Natural killer cell treated with Interleukin-12 subunit alpha and Interleukin-12 subunit beta and Interleukin-15 and Interleukin-18, amount 100 ng/mL, for 72 hours (primary cell): ENCODE measurements around the gene PRB2. TPM values are rescaled to one million over a fixed set of nuclear protein-coding genes. Genes with fewer than 3 reads are reported as not detected.
"Not testable (repeated sequence)": the region's sequence is repeated elsewhere in the genome, so short reads cannot be mapped to it uniquely, and the experiment has no call there.

Source experiments
- ATAC-seq, 2 donors: fragments of 150-1000 bp; cut with Tn5 transposase in 1 of 2; sonication (Bioruptor Pico), chemical (Tn5 transposase) in 1 of 2; 2 replicates each; pipeline ENCODE4 v1.10.0; 2021
- DNase-seq: peaks from one replicate; pipeline ENCODE4 v3.0.0; 2022; ENCODE audit warnings: low spot score
- H3K27ac Mint-ChIP-seq, 2 donors: 1 replicate in 1 of 2; 2 replicates in 1 of 2; pipeline ENCODE4 v1.8.0; 2022; ENCODE audit warnings: mixed read lengths in 2 of 2, mild to moderate bottlenecking in 1 of 2, moderate library complexity in 1 of 2
- H3K27me3 Mint-ChIP-seq, 2 donors: 1 replicate in 1 of 2; 2 replicates in 1 of 2; pipeline ENCODE4 v1.8.0; 2022; ENCODE audit warnings: mixed read lengths in 2 of 2
- H3K36me3 Mint-ChIP-seq: one replicate; pipeline ENCODE4 v1.8.0; 2022; ENCODE audit warnings: mixed read lengths
- H3K4me1 Mint-ChIP-seq, 2 donors: 1 replicate in 1 of 2; 2 replicates in 1 of 2; pipeline ENCODE4 v1.8.0; 2022; ENCODE audit warnings: low read depth in 2 of 2, mixed read lengths in 2 of 2, mild to moderate bottlenecking in 1 of 2
- H3K4me3 Mint-ChIP-seq: one replicate; pipeline ENCODE4 v1.8.0; 2022; ENCODE audit warnings: mixed read lengths
- H3K9me3 Mint-ChIP-seq: 2 replicates; pipeline ENCODE4 v1.8.0; 2022; ENCODE audit warnings: mixed read lengths
- total RNA-seq, 2 donors: library from RNA; stranded (reverse); gene quantifications; one replicate each; pipeline ENCODE4 v1.2.3, GENCODE V29; 2022

PRB2 gene
- not detected for total RNA-seq

DNA sequence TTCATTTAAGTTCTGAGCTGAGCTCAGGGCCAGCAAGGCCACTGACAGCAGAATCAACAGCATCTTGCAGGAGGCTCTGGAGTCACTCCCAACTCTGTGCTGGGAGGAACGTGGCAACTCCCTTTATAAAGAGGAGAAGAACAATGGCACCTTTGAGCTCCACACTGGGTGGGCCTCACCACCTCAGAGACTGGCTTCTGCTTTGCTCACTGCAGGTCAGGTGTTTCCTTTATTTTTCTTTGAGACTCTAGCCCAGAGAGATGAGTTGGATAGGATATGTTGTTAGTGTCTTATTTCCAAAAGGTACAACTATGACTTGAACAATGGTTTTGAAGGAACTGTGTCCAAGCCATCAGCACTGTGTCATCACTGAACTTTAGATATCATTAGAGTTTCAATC lies at the start of gene PRB2:
TSS of gene PRB2 (minus strand) at position 101 of the 400 bp plus-strand sequence. CDS start at position 63, 38 bp downstream.
- ATAC-seq, H3K27me3 Mint-ChIP-seq, H3K4me1 Mint-ChIP-seq, H3K9me3 Mint-ChIP-seq, H3K27ac Mint-ChIP-seq, H3K4me3 Mint-ChIP-seq, DNase-seq, H3K36me3 Mint-ChIP-seq: not testable (repeated sequence)

DNA sequence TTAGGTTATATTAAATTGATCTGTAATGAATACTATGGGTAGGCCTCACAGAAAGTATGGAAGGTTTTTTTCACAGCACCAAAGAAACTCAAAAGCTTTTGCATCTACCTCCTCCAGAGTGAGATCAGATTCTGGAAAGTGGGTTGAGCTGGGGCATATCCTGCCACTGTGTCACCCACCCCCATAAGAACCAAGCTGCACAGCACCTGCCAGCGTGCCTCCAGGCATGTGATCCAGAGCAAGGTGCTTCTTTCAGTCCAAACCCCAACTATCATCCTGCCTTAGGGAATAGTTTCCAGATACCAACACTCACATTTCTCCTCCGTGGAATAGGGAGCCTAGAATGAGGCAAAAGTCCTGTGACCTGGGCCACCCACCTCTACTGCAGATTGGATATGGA lies 42.6 kb upstream of the PRB2 start:
- ATAC-seq, result no peak
- H3K27me3 Mint-ChIP-seq, result peaks cover 3% of the 10 kb centered on the region in 2 donors
- H3K36me3 Mint-ChIP-seq, result no peaks in the 10 kb centered on the region
- DNase-seq, result no peak
- no peaks in the 10 kb centered on the region for H3K9me3 Mint-ChIP-seq
- no peak overlapping the region for H3K4me3 Mint-ChIP-seq
- H3K27ac Mint-ChIP-seq, result no peak overlapping the region
- H3K4me1 Mint-ChIP-seq, result no peaks in the 10 kb centered on the region

DNA sequence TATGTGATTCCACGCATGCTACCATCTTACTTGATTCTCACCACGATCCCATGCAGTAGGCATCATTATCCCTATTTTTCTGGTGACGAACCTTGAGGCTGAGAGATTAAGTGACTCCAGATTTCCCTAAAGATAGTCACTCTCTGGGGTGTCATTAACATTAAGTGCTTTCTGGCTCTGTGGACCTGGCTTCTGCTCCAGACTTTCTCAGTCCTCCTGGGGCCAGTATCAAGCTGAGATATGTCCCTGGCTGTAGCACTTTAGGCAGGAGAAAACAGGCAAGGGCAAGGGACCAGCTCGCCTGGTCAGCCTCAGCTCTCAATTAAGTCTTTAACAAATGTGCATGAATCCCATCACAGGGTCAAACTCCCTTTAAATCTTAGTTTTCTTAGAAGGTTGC lies 38.3 kb upstream of the PRB2 start:
- peaks cover 6 to 7% of the 10 kb centered on the region in 2 donors for H3K27me3 Mint-ChIP-seq
- H3K27ac Mint-ChIP-seq, result no peak overlapping the region
- H3K9me3 Mint-ChIP-seq, result no peaks in the 10 kb centered on the region
- H3K4me3 Mint-ChIP-seq, result no peak overlapping the region
- no peaks in the 10 kb centered on the region for H3K36me3 Mint-ChIP-seq
- ATAC-seq, result no peak
- no peaks in the 10 kb centered on the region for H3K4me1 Mint-ChIP-seq
- DNase-seq, result no peak

DNA sequence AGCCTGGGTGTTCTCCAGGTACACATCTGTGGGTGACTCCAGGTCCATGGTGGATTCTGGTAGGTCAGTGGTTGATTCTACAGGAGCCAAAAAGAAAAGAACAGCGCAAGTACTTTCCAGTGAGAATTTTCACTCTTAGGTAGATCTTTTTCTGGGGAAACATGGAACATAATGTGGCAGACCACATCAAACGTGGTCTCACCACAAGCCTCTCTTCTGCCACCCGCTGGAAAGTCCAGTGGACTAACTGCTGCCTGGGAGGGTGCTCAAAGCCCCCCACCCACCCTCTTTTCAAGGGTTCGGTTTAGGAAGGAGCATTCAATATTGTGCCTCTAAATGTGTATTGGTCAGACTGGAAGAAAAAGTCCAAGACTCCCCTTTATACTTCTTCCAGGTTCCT lies 36.1 kb upstream of the PRB2 start:
- H3K4me1 Mint-ChIP-seq, result no peaks in the 10 kb centered on the region
- no peak for DNase-seq
- ATAC-seq, result no peak
- H3K36me3 Mint-ChIP-seq, result no peaks in the 10 kb centered on the region
- H3K4me3 Mint-ChIP-seq, result no peak overlapping the region
- H3K27me3 Mint-ChIP-seq, result peaks cover 13 to 18% of the 10 kb centered on the region in 2 donors
- no peaks in the 10 kb centered on the region for H3K9me3 Mint-ChIP-seq
- H3K27ac Mint-ChIP-seq, result no peak overlapping the region

DNA sequence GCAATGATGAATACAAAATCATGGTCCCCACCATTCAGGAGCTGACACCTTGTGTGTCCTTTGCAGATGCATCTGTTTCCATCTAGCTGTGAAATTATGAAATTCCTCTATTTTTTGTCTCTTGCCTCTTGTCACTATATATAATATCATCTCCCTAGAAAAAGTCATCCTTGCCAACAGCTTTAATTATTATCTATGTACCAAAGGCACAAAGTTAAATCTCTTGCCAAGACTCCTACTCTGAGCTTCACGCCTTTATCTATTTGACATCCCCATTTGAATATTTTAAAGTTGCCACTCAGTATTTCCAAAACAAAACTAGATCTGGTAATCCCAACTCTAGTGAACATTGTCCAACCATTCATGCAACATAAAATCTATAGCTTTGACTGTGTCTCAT lies 32.0 kb upstream of the PRB2 start:
- Mint-ChIP-seq H3K4me1 (no peaks in the 10 kb centered on the region), H3K9me3 (peaks cover 4% of the 10 kb centered on the region), H3K27me3 (peaks cover 14 to 24% of the 10 kb centered on the region in 2 donors), H3K36me3 (peaks cover 5% of the 10 kb centered on the region), H3K27ac (no peak overlapping the region), H3K4me3 (no peak overlapping the region)
- DNase-seq, result no peak
- ATAC-seq, result no peak

DNA sequence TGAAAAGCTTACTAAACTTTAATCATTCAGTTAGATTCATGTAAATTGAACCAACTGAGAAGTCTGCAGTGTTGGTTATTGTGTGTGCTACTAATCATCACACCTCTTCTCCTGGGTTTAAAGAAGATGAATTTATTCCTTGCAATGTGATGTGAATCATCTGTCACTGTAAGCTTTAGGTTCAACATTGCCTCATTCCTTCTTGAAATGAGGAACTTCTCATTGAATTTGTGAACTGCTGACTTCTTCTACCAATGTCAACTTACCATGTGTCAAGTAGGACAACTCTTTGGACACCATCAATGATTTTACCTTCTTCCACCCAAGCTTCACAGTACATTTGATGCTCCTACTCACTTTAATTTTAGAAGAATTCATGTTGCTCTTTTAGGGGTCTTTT lies 17.4 kb upstream of the PRB2 start:
- no peak for ATAC-seq
- Mint-ChIP-seq H3K4me1 (no peaks in the 10 kb centered on the region), H3K27me3 (peaks cover 6 to 7% of the 10 kb centered on the region in 2 donors), H3K4me3 (no peak overlapping the region), H3K9me3 (peaks cover 20% of the 10 kb centered on the region), H3K27ac (no peak overlapping the region), H3K36me3 (peaks cover 11% of the 10 kb centered on the region)
- no peak for DNase-seq

DNA sequence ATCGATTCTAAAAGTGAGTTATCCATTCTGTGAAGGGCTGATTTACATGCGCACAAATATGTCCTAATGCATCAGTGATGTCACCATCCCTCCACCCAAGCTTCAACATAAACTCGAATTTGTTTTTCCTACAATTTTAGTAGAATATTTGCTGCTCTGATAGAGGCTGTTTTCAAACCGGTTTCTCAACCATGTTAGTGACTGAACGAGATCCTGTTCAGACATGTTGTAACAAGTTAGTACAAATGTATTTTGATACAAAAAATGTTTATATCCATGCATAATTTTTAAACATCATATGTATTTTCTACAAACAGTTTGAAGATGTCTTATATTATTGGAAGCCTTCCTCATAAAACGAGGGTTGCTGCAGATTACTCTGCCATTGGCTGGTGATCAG lies 12.7 kb upstream of the PRB2 start:
- ATAC-seq (no peak), DNase-seq (no peak)
- Mint-ChIP-seq H3K9me3 (peaks cover 11% of the 10 kb centered on the region), H3K27ac (no peak overlapping the region), H3K27me3 (peaks cover 6% of the 10 kb centered on the region in 2 donors), H3K4me1 (no peaks in the 10 kb centered on the region), H3K36me3 (peaks cover 11% of the 10 kb centered on the region), H3K4me3 (no peak overlapping the region)

DNA sequence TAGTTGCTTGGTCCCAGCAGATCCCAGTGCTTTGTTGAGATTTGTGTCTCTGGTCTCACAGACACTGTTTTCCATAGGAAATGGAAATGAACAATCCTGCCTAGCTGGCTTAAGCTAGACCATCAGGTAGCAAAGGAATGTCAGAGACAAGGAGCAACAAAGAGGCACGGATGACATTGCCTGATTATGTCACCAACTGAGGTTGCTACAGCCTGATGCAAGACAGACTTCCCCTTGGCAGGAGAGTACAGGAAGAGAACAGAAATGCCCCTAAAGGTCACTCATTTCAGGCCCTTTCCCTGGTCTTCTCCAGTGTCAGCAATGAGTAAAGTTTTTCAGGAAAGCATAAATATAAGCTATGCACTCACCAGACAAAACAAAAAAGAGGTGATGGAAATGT lies 2.0 kb upstream of the PRB2 start:
- Mint-ChIP-seq H3K27me3 (no peaks in the 10 kb centered on the region), H3K4me1 (no peaks in the 10 kb centered on the region), H3K27ac (no peak overlapping the region), H3K9me3 (no peaks in the 10 kb centered on the region), H3K36me3 (no peaks in the 10 kb centered on the region), H3K4me3 (no peak overlapping the region)
- DNase-seq (no peak), ATAC-seq (no peak)

DNA sequence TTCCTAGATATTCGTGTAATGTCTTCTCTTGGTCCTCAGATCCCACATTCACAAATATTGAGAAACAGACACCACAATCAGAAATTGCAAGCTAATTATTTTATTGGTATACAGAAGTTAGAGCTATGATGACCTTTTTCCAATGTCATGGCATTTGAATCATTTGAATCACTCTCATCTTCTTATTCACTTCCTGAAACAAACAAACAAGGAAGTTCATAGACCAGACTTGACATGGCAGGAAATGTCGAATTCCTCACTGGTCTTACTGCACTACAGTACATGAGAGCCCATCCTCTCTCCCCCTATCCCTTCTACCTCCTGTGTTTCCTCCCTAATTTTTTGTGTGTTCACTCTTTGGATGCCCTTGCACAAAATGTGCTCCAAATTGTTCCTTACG lies 3.9 kb downstream of the PRB2 start:
- DNase-seq, ATAC-seq, H3K27me3 Mint-ChIP-seq, H3K9me3 Mint-ChIP-seq, H3K4me1 Mint-ChIP-seq, H3K4me3 Mint-ChIP-seq, H3K36me3 Mint-ChIP-seq, H3K27ac Mint-ChIP-seq: not testable (repeated sequence)

DNA sequence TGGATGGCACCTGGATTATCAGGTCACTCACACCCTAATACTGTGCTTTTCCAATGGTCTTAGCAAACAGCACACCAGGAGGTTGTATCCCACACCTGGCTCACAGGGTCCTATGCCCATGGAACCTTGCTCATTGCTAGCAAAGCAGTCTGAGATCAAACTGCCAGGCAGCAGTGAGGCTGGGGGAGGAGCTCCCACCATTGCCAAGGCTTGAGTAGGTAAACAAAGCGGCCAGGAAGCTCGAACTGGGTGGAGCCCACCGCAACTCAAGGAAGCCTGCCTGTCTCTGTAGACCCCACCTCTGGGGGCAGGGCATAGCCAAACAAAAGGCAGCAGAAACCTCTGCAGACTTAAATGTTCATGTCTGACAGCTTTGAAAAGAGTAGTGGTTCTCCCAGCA lies 17.9 kb downstream of the PRB2 start:
- peaks cover 25% of the 10 kb centered on the region for H3K36me3 Mint-ChIP-seq
- not testable (repeated sequence) for H3K27me3 Mint-ChIP-seq, DNase-seq, H3K4me1 Mint-ChIP-seq, ATAC-seq, H3K27ac Mint-ChIP-seq, H3K4me3 Mint-ChIP-seq
- peaks cover 28% of the 10 kb centered on the region for H3K9me3 Mint-ChIP-seq

DNA sequence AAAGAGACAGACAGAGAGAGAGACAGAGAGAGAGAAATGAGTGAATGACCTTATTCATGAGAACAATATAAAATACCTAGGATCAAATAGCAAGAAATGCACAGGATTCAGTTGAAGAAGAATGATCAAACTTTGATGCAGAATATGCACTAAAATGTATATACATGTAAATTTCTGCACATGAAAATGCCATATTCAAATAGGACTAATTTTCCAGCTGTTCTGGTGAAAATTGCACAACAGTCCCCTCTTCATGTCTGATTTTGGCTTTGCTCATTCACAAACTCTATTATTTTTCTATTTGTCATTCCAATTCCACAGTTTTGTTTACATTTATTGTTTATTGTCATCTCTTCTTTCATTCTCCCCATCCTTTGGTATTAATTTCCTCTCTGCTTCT lies 34.2 kb downstream of the PRB2 start:
- ATAC-seq (no peak), DNase-seq (no peak)
- no peaks in the 10 kb centered on the region for H3K36me3 Mint-ChIP-seq
- H3K9me3 Mint-ChIP-seq, result peaks cover 4% of the 10 kb centered on the region
- no peaks in the 10 kb centered on the region for H3K4me1 Mint-ChIP-seq
- H3K4me3 Mint-ChIP-seq, result no peak overlapping the region
- H3K27ac Mint-ChIP-seq, result no peak overlapping the region
- peaks cover 0 to 3% of the 10 kb centered on the region in 2 donors for H3K27me3 Mint-ChIP-seq

DNA sequence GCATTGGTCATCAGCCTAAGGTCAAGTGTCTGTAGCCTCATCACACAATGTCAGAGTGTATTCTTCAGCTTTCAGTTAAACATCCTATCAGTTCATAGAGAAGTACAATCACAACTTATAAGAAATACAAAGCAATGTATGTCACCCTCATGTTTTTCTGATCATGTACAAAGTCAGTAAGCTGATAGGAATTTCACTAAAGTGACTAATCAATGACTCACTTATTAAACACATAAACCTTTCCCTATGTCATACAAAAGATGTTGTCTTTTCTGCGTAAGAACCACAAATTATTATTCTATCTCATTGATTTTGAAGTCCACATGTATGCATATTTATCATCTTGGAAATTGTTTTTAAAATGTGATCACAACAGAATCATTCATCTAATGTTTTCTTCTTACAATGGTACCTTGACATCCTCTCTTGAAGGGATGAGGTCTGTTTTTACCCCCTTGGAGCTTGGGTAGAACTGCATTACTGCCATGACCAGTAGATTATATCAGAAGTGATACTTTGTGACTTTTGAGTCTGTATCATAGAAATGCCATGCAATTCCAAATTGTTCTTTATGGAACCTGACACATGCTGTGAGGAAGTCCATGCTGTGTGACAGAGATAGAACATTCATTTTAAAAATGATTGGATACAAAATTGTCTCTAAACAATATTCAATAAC lies 35.0 kb downstream of the PRB2 start:
- H3K27me3 Mint-ChIP-seq, H3K9me3 Mint-ChIP-seq, H3K4me3 Mint-ChIP-seq, DNase-seq, H3K4me1 Mint-ChIP-seq, H3K36me3 Mint-ChIP-seq, H3K27ac Mint-ChIP-seq, ATAC-seq: not testable (repeated sequence)

DNA sequence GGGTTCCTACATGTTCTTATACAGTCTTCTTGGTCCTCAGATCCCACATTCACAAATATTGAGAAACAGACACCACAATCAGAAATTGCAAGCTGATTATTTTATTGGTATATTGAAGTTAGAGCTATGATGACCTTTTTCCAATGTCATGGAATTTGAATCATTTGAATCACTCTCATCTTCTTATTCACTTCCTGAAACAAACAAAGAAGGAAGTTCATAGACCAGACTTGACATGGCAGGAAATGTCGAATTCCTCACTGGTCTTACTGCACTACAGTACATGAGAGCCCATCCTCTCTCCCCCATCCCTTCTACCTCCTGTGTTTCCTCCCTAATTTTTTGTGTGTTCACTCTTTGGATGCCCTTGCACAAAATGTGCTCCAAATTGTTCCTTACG lies 43.6 kb downstream of the PRB2 start:
- H3K4me3 Mint-ChIP-seq, H3K9me3 Mint-ChIP-seq, ATAC-seq, H3K27ac Mint-ChIP-seq, DNase-seq, H3K36me3 Mint-ChIP-seq, H3K4me1 Mint-ChIP-seq, H3K27me3 Mint-ChIP-seq: not testable (repeated sequence)

DNA sequence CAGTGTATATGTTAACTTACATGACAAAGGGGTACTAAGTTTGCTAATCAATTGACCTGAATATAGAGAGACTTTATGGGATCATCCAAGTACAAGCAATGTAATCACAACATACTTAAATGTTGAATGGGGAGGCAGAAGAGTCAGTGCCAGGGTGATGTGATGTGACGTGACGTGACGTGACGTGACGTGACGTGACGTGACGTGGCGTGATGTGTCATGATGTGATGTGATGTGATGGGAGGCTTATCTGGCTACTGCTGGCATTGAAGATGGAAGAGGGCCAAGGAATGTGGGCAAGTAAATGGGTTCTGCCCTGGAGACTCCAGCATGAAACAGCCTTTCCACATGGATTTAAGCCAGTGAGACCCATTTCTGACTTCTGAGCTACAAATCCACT lies 46.9 kb downstream of the PRB2 start:
- no peak for DNase-seq
- Mint-ChIP-seq H3K27ac (no peak overlapping the region), H3K36me3 (no peaks in the 10 kb centered on the region), H3K9me3 (peaks cover 3% of the 10 kb centered on the region), H3K4me3 (no peak overlapping the region), H3K27me3 (no peaks in the 10 kb centered on the region), H3K4me1 (no peaks in the 10 kb centered on the region)
- no peak for ATAC-seq

DNA sequence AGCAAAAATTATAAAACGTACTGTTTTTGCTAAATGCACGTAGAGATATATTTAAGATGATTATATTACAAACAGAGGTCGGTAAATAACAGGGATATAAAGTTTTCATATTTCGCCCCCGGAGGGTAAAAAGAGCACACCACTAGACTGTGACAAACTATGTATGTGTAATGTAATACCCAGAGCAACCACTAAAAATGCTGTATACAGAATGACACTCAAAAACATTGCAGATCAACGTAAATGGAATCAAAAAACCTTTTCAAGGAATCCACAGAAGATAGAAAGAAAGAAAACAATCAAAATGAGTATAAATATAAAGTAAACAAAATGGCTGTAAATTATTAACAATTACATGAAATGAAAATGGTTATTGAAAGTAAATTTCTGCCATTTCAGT lies 47.6 kb downstream of the PRB2 start:
- no peak overlapping the region for H3K4me3 Mint-ChIP-seq
- H3K4me1 Mint-ChIP-seq, result no peaks in the 10 kb centered on the region

More for the DNA sequence above, 47.6 kb downstream of the PRB2 start:
- H3K9me3 Mint-ChIP-seq, result peaks cover 3% of the 10 kb centered on the region
- H3K27me3 Mint-ChIP-seq, result no peaks in the 10 kb centered on the region
- ATAC-seq, result no peak
- no peaks in the 10 kb centered on the region for H3K36me3 Mint-ChIP-seq
- DNase-seq, result no peak
- H3K27ac Mint-ChIP-seq, result no peak overlapping the region
